ENCODE data around the gene CPA1.

Gene CPA1

DNA sequence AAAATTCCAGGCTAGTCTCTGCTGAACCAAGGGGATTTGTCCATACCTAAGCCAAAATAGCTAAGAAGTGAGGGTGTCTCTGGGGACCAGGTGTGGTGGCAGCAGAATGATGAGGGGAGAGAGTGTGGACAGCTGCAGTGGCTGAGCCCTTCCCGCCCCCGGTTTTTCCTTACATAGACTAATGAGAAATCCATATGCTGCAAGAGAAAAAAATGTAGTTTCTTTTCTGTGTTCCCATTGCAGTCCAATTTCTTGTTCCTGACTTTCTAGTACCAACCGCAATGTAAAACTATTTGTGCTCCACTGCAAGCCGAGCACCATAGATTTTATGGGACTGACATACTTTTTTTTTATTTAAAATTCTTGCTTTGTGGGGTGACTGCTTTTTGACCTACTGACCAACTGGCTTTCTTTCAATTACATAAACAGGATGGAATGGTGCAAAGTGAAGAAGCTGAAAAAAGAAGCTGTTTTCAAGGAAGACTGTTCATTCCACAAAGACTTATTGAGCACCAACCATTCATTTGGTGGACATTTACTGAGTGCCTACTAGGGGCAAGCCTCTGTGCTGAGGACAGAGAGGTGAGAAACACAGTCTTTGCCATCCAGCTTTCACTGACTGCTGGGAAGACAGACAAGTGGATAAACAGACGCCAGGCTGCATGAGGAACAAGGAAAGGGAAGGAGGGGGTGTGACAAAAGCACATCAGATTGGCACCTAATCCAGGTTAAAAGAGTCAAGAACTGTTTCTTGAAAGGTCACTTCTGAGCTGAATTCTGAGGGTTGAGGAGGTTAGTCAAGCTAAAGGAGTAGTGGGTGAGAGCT is 50.8 kb downstream of the CPA1 start:
- DNase-seq: peak; percentile 68 to 77

DNA sequence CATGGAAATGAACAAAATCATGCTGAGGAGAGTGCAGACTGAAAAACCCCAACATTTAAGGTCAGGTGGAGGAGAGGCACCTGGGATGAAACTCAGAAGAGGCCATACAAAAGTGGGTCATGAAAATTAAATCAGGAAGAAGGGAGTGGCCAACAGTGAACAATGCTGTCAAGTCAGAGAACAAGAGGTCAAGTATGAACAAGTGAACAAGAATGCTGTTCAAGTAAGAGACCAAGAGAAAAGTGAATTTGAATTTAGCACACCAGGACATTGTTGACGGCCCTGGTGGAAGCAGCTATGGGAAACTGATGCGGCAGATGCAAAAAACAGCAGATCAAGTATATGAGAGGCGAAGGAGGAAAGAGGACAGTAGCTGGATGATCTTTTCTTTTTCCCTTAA is 52.6 kb downstream of the CPA1 start:
- no peak for DNase-seq

DNA sequence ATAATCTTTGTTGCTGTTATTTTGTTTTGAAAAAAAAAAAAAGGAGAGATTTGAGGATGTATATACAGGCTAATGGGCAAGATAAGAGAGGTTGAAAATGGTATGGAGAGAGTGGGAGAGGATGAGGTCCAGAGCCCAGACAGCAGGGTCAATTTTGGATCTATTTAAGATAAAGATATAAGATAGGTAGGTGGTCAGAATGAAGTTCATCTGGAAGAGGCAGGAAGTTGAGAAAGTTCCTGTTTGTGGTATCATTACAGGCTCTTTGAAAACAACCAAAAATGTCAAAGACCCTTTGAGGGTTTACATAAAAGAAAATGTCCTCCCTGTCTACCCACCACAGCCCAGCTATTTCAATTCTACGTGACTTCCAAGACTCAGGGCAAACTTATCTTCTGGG is 53.0 kb downstream of the CPA1 start:
- no peak for DNase-seq

DNA sequence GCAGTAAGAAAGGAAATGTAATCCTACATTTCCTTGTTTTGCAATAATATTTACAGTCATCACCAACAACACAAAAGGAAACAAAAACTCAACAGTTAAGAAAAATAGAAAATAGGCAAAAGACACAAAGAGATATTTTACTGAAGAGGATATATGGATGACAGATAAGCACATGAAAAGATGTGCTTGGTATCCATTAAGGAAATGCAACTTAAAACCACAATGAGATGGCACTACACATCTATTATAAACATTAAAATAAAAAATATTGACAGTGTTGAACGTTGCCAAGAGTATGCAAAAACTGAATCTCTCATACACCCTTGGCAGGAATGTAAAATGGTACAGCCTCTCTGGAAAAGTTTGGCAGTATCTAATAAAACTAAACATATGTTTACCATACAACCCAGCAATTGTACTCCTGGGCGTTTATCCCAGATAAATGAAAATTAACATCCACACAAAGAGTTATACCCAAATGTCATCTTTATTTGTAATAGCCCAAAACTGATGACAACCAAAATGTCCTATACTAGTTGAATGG is 55.1 kb downstream of the CPA1 start:
- DNase-seq: peak in 1 of 2 experiments; percentile 72

DNA sequence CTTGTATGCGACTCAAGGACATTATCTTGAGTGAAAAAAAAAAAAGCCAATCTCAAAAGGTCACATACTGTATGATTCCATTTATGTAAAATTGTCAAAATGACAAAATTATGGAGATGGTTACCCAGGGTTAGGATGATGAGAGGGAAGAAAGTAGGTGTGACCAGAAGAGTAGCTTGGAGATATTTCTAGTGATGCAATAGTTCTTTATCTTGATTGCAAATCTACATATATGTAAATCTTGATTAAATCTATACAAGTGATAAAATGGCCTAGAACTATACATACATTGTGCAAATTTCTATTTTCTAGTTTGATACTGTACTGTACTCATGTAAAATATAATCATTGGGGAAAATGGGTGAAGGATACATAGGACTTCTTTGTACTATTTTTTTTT is 56.0 kb downstream of the CPA1 start:
- no peak for DNase-seq
